NOMO-1 treated with DMSO at 0.1 percent for 48 hours (cell line): ENCODE measurements around the gene LTC4S.

Experiments used
- DNase-seq: peaks from one replicate; lab custom pipeline; 2025; ENCODE audit not compliant: unreplicated experiment; lab: John Stamatoyannopoulos, UW

The LTC4S gene

DNA sequence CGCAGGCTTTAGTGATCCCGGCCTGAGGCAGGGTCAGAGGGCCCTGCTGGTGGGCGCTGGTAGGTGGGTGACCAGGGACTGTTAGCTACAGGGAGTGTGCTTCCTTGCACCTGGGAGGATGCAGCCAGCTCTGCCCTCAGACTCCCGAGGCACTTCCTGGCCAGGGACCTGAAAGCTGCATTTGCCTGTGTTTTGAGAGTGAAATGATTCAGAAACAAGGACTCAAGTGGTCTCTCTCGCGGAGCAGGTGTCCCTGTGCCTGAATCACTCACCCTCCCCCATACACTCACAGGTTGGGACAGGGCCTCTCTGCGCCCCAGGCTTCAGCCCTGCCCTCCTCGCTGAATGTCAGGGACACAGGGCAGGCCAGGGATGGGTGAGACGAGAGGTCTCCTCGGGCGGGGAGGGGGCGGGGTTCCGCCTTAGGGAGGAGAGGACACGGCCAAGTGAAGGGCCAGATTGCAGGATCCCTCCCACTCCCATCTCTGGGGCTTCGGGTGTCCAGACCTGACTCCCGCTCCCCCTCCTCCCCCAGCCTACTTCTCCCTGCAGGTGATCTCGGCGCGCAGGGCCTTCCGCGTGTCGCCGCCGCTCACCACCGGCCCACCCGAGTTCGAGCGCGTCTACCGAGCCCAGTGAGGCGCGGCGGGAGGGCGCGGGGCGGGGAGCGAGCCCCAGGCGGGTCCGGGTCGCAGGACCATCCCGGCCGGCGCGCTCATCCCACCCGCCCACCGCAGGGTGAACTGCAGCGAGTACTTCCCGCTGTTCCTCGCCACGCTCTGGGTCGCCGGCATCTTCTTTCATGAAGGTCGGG is 1.5 kb downstream of the LTC4S start:
- DNase-seq = no peak

DNA sequence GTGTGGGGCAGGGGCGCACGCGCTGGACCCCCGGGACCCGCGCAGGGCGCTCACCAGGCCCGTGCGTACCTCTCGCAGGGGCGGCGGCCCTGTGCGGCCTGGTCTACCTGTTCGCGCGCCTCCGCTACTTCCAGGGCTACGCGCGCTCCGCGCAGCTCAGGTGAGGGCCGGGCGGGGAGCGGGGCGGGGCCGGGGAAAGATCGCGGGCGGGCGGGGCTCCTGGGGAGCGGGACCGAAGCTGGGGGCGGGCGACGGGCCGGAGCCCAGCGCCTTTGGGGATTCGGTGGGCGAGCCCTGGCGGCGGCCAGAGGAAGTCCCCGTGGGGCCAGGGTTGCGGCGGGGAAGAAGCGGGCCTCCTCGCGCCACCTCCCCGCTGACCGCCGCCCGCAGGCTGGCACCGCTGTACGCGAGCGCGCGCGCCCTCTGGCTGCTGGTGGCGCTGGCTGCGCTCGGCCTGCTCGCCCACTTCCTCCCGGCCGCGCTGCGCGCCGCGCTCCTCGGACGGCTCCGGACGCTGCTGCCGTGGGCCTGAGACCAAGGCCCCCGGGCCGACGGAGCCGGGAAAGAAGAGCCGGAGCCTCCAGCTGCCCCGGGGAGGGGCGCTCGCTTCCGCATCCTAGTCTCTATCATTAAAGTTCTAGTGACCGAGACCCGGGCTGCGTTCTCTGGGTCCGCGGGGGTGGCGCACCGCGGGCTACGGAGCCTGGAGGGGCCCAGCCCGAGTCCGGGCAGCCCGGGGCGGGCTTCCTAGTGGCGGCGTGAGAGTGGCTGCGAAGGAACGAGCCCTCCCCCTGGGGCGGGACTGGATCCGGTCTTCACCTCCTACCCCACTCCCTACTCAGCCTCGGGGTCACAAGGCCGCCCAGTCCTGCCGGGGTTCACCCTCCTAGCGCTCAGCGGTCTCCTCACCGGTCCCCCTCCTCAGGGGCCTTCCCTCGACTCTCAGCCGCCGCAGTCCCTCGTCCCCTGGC is 2.4 kb downstream of the LTC4S start:
- DNase-seq = peak; percentile 86

- DNase-seq = no peak
Observed at GRCh38 chr5:179796877-179797608, 3.3 kb downstream of the LTC4S start.

GRCh38 chr5:179797741-179798140 is 4.0 kb downstream of the LTC4S start:
- no peak for DNase-seq

DNA sequence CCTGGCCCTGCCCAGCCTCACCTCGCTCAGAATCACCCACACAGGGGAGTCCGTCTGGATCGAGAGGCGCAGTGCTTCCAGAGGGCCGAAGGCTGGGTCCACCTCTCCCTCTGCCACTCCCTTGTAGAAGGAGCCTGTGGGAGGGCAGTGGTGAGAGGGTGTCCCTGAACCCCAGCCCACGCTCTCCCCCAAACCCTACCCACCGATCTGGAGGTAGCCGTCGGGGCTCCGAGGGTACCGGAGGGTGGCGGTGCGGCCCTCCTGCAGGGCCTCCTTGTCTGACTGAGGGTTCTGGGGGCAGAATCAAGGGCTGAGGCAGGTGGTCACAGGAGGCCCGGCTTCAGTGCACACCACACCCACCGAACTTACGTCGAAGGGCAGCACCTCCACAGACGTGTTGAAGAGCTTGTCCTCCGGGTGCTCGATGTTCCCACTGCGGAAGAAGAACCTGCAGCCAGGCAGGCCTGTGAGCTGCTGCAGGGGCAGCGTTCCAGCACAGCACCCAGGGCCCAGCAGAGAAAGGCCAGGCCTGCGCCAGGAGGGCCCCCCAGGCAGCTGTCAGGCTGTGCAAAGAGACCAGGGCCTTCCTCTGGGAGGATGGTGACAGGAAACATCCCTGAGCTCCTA is 4.5 kb downstream of the LTC4S start:
- no peak for DNase-seq

GRCh38 chr5:179798771-179799643 is 5.2 kb downstream of the LTC4S start:
- no peak for DNase-seq

DNA sequence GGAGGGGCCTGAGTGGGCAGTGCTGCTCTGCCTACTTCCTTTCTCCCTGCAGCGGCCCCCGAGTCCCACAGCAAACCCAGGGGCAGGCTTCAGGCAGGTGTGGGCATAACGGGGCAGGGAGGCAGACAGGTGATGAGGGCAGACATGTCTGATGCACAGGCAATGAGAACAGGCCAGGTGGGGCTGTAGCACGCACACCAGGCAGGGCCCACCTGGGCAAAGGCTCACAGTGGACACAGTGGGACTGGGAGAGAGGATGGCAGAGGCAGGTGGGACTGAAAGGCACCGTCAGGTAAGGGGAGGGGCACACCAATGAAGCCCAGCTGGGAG is 5.8 kb downstream of the LTC4S start:
- DNase-seq = no peak

DNA sequence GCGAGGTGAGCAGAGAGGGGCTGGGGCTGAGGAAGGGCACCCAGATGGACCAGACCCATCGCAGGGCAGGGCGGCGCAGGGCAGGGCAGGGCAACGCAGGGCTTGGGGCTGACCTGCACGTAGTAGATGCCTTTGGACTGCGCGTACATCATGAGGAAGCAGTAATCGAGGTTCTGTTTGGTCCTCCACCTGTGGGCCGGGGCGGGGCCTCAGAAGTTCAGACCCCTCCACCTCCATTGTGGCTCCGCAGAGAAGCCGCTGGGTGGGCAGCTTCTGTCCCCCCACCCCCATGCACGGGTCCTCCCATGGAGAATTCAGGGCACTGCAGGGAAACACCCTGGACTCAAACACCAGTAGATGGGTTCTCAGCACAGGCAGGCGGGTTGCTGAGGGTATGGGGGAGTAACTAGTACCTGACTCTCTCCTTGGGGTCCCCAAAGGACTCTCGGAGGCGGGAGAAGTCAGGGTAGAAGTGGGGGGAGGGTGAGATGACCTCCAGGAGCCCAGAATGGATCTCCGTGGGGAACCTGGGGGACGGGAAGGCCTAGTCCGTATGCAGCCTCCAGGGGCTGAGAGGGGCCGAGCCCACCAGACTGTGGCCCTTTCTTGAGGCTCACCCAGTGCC is 6.4 kb downstream of the LTC4S start:
- no peak for DNase-seq

DNA sequence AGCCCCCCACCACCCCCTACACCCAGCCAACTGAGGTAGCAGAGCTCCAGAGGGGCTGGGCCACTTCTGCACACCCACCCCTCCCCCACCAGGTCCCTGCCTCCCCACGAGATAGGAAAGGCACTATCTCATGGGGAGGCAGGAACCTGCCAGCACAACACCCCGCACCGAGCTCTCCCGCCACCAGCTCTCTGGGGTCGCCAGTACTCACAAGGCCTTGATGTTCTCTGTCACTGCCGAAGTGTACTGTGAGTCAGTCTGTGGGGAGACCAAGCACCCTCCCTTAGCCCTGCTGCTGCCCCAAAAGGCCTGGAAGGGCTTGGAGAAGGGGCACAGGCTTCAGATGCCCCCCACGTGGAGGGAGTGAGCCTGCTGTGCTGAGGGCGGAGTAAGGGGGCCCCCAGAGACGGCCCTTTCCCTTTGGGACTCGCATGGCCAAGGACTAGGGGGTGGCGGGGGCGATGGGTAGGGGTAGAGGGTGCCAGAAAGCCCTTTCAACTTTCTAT is 7.0 kb downstream of the LTC4S start:
- no peak for DNase-seq

DNA sequence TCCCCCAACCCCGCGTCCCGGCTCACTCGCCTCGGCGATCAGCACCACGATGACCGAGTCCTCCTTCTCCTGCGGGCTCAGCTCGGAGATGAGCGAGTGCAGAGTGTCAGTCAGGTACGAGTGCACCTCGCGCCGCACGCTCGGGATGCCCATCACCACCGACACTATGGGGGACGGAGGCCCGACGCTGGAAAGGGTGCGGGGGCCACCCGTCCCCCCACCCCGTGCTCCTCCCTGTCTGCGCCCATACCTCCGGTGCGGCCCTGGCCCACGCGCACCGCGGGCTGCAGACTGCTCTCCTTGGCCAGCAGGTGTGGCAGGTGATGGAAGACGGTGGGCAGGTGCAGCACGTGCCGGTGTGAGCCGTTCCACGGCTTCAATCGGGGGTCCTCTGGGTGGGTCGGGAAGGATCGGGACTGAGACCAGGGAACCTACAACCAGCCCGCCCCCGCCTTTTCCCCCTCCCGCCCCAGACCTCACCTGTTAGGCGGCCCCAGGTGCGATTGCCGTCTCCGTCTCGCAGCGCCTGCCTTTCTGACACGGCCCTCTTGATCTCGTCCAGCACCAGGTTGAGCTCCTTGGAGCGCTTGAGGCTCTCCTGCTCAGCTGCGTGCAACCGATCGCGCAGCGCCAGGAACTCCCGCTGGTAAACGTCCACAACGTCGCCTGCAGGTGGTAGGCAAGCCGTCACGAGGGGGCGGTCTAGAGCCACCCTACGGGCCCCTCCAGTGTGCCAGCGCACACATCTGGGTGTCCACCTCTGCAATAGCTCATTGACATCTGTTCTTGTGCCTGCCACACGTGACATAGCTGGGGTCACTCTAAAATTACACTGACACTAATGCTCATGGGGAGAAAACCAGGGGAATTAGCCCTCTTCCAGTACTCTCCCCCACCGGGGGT is 7.8 kb downstream of the LTC4S start:
- peak; percentile 59 for DNase-seq

GRCh38 chr5:179802207-179802883 is 8.6 kb downstream of the LTC4S start:
- DNase-seq = no peak

DNA sequence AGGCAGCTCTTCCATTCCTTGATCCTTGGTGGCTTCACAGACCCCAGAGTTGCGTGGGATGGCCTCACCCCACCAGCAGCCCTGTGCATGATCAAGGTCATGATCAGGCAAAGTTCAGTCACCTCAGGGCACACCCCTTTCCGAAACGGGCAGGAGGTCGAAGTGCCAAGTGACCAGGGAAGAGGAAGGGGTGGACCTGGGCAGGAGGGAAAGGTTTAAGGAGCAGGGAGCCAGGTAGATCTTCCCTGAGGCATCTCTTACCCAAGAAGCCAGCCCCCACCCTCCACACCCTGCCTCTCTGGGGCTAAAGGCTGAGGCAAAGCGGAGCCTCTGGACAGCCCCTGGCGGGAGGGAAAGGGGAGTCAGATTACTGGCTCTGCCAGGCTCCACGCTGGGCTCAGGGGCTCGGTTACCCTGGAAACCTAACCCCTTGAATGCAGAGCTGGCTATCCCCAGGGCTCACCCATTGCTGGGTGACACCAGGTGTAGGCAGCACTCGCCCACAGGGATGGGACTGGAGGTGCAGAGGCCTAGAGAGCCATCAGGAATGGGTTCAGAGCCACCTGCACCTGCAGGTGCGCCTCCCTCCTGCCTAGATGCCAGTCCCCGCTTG is 9.3 kb downstream of the LTC4S start:
- DNase-seq = no peak

DNA sequence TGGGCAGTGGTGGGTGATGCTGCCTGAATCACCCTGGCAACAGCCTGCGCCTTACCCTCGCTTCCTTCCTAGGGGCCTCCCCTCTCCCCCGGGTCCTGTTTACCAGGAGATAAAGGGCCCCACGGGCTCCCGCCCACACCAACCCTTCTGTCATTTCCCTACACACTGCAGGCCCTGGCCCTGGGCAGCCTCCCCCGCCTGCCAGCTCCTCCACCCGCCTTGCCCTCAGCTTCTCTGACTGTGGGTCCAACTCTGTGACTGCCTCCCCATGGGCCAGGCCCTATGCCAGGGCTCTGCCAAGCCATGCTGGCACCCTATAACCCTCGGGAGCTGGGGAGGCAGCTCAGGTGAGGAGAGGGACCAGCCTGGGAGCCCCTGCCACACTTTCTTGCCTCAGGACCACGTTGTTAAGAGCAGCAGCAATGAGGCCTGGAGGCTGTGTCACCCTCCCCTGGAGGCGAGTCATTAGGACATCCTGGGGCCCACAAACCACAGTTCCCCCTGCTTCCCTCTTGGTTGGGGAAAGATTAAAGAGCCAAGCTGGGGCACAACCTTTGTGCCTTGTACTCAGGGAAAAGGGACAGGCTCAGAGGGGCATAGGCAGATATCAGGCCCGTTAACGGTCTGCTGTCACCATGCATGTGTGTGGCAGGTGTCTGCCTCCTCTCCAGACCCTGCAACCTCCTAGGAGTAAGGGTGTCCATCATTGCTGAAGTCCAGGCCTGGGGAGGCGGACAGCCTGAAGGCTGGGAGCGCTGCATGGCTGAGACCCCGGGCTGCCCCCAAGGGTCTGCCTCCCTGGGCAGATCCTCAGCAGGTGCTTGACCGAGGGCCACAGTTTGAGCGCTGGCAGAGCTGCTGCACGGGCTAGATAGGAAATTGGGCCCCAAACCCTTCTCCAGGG is 10.1 kb downstream of the LTC4S start:
- peak; percentile 56 for DNase-seq

- DNase-seq = no peak
Observed at GRCh38 chr5:179804555-179804947, 10.8 kb downstream of the LTC4S start.

DNA sequence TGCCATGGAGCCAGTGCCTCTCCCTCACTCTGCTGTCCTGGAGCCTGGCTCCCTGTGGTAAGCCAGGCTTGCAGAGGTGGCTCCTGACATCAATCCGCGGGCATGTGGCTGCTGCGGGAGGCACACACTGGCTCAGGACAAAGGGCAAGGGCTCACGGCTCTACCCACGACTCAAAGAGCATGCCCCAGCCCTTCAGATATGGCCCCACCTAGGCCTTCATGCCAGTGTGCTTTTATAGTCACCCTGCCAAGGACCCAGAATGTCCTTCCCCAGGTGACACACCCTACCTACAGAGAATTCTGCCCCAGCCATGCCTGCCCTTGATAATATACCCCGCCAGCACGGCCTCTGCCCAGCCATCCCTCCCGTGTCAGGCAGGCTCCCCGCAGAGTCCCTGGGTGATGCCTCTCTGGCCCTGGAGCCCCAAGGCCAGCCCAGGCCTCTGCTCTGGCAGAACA is 11.3 kb downstream of the LTC4S start:
- no peak for DNase-seq

DNA sequence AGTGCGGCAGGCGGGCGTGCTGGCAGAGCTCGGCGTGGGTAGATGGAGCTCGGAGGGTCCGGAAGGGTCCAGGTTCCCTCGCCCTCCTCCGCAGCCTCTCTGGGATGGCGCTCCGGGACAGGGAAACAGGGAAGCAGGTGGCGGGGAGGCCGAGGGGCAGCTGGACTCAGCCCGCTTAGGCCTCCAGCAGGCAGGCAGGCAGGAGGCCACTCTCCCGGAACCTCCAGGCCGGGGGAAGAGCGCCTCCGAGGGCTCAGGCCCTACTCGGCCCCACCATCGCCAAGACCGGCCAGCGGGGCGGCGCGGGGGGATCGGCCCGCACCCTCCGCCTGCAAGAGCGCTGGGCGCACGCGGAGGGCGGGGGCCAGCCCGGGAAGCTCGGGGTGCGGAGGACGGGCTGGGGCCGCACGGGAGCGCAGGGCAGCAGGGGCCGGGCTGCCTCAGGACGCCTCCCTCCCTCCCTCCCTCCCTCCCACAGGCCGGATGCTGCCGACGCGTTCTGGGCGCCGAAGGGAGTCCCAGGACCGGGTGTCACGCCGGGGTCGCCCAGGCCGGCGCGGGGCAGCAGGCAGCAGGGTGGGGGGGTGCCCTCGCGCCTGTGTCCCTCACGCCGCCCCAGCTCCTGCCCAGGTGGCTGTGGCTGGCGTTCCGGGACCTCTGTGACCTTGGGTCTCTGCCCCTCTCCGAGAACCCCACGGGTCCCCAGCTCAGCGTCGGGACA is 11.9 kb downstream of the LTC4S start:
- peak; percentile 16 for DNase-seq
